ENCODE results near the gene ODF2.
A peak's percentile ranks its signal among the peaks of the same experiment; 100 is the strongest.
"Not testable (repeated sequence)": the region's sequence is repeated elsewhere in the genome, so short reads cannot be mapped to it uniquely, and the experiment has no call there.

Gene ODF2

GRCh38 chr9:128455849-128456612, at the start of gene ODF2:
ODF2 (plus strand) TSS chr9:128456006; CDS start chr9:128456092, 86 bp downstream.
- peak; percentile 98 for DNase-seq

- peak; percentile 52 for DNase-seq
Observed at GRCh38 chr9:128406848-128407391, 48.9 kb upstream of the ODF2 start.

GRCh38 chr9:128408963-128409431, 46.8 kb upstream of the ODF2 start:
- no peak for DNase-seq

GRCh38 chr9:128409450-128409849, 46.4 kb upstream of the ODF2 start:
- no peak for DNase-seq

GRCh38 chr9:128409978-128410377, 45.8 kb upstream of the ODF2 start:
- DNase-seq = peak; percentile 36

- no peak for DNase-seq
Observed at GRCh38 chr9:128411364-128412119, 44.3 kb upstream of the ODF2 start.

- DNase-seq = peak; percentile 45
Observed at GRCh38 chr9:128412120-128412790, 43.6 kb upstream of the ODF2 start.

GRCh38 chr9:128413728-128414127, 42.1 kb upstream of the ODF2 start:
- DNase-seq = not testable (repeated sequence)

GRCh38 chr9:128414461-128414860, 41.3 kb upstream of the ODF2 start:
- no peak for DNase-seq

GRCh38 chr9:128415281-128415680, 40.5 kb upstream of the ODF2 start:
- no peak for DNase-seq

- DNase-seq = no peak
Observed at GRCh38 chr9:128416014-128416413, 39.8 kb upstream of the ODF2 start.

GRCh38 chr9:128416432-128417019, 39.3 kb upstream of the ODF2 start:
- DNase-seq = no peak

GRCh38 chr9:128419061-128419925, 36.5 kb upstream of the ODF2 start:
- peak; percentile 39 for DNase-seq

GRCh38 chr9:128420060-128420650, 35.7 kb upstream of the ODF2 start:
- DNase-seq = peak; percentile 77

- peak; percentile 67 for DNase-seq
Observed at GRCh38 chr9:128420651-128421481, 34.9 kb upstream of the ODF2 start, which contains the start of gene CERCAM. CERCAM (plus strand) TSS chr9:128420857; CDS start chr9:128420878, 21 bp downstream.

GRCh38 chr9:128421482-128421996, 34.3 kb upstream of the ODF2 start:
- peak; percentile 51 for DNase-seq

GRCh38 chr9:128422022-128422782, 33.6 kb upstream of the ODF2 start:
- not testable (repeated sequence) for DNase-seq

GRCh38 chr9:128422783-128423150, 33.0 kb upstream of the ODF2 start:
- no peak for DNase-seq

GRCh38 chr9:128423356-128423755, 32.5 kb upstream of the ODF2 start:
- DNase-seq = peak; percentile 23
